SK-N-SH treated with all-trans-retinoic acid at 6 μM for 48 hours (cell line): Measurements from ENCODE around the gene AMBP.

Source experiments
- GLIS3 ChIP-seq: fragments of 250-450 bp; sonication (Bioruptor Pico); IDR thresholded peaks from 2 replicates; pipeline ENCODE4 v1.5.0; 2020; ENCODE audit warnings: mild to moderate bottlenecking, moderate library complexity
- PATZ1 ChIP-seq: fragments of 250-450 bp; sonication (Bioruptor Pico); IDR thresholded peaks from 2 replicates; pipeline ENCODE4 v1.8.0; 2020; ENCODE audit warnings: mild to moderate bottlenecking, moderate library complexity, borderline replicate concordance
- RARB ChIP-seq: fragments of 250-450 bp; sonication (Bioruptor Pico); IDR thresholded peaks from 2 replicates; pipeline ENCODE4 v1.8.0; 2021; ENCODE audit warnings: mild to moderate bottlenecking, moderate library complexity
- TOX ChIP-seq: fragments of 250-450 bp; sonication (Bioruptor Pico); IDR thresholded peaks from 2 replicates; pipeline ENCODE4 v1.8.0; 2021; ENCODE audit warnings: mild to moderate bottlenecking, moderate library complexity, borderline replicate concordance
- ZFP3 ChIP-seq: fragments of 250-450 bp; sonication (Bioruptor Pico); IDR thresholded peaks from 2 replicates; pipeline ENCODE4 v1.5.0; 2020; ENCODE audit warnings: mild to moderate bottlenecking, moderate library complexity
- ZFP30 ChIP-seq: fragments of 450-650 bp; formaldehyde crosslinking; IDR thresholded peaks from 2 replicates; pipeline ENCODE4 v1.5.0; 2022; ENCODE audit warnings: mild to moderate bottlenecking, moderate library complexity
- ZNF70 ChIP-seq: fragments of 450-650 bp; formaldehyde crosslinking; IDR thresholded peaks from 2 replicates; pipeline ENCODE4 v1.5.0; 2020; ENCODE audit warnings: mild to moderate bottlenecking, moderate library complexity
- TF ChIP-seq, protein P1 (sequence below): fragments of 250-450 bp; sonication (Bioruptor Pico); IDR thresholded peaks from 2 replicates; pipeline ENCODE4 v1.5.1; 2020; ENCODE audit warnings: low read depth, mild to moderate bottlenecking, moderate library complexity

DNA sequence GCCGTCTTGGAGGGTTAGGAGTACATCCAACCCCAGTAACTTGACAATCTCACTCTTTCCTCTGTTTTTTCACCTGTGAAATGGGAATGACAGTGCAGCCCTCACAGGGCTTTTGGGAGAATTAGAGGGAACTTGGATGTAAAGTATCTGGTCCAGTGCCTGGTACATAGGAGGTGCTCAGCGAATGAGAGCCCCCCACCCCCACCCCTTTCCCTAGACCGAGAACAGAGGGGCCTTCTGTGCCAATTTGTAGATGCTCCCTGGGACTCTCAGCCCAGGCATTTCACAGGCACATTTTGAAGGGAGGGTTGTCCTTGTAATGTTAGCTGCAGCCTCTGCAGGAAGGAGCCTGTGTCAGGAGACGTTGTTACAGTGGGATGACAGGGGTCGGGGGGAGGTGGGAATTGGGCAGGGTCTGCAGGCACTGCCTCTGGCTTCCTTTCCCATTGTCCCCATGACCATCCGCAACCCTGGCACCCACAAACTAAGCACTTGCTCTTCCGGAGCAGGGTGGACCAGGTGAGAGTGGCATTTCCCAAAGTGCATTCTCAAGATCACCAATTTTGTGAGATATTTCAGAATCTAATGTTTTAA lies 47.0 kb downstream of the AMBP start:
- no peak for TF ChIP-seq PATZ1 (CRISPR knock-in tag)
- no peak for TF ChIP-seq TOX (CRISPR knock-in tag)
- TF ChIP-seq, protein P1, sequence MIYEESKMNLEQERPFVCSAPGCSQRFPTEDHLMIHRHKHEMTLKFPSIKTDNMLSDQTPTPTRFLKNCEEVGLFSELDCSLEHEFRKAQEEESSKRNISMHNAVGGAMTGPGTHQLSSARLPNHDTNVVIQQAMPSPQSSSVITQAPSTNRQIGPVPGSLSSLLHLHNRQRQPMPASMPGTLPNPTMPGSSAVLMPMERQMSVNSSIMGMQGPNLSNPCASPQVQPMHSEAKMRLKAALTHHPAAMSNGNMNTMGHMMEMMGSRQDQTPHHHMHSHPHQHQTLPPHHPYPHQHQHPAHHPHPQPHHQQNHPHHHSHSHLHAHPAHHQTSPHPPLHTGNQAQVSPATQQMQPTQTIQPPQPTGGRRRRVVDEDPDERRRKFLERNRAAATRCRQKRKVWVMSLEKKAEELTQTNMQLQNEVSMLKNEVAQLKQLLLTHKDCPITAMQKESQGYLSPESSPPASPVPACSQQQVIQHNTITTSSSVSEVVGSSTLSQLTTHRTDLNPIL (CRISPR knock-in tag): no peak
- no peak for TF ChIP-seq ZFP3 (CRISPR knock-in tag)
- TF ChIP-seq RARB (CRISPR knock-in tag): no peak
- TF ChIP-seq ZNF70 (CRISPR knock-in tag): no peak
- TF ChIP-seq ZFP30: no peak
- no peak for TF ChIP-seq GLIS3 (CRISPR knock-in tag)
